ENCODE measurements around the gene SIGLEC8. TPM values are rescaled to one million over a fixed set of nuclear protein-coding genes. Genes with fewer than 3 reads are reported as not detected.

SIGLEC8 gene
- total and polyA plus RNA-seq, 9 of the 15 experiments (the other 6 are each of a cell fraction or from before 2014, with no cell fraction given), result 0.04 to 0.65 (median 0.39) TPM

DNA sequence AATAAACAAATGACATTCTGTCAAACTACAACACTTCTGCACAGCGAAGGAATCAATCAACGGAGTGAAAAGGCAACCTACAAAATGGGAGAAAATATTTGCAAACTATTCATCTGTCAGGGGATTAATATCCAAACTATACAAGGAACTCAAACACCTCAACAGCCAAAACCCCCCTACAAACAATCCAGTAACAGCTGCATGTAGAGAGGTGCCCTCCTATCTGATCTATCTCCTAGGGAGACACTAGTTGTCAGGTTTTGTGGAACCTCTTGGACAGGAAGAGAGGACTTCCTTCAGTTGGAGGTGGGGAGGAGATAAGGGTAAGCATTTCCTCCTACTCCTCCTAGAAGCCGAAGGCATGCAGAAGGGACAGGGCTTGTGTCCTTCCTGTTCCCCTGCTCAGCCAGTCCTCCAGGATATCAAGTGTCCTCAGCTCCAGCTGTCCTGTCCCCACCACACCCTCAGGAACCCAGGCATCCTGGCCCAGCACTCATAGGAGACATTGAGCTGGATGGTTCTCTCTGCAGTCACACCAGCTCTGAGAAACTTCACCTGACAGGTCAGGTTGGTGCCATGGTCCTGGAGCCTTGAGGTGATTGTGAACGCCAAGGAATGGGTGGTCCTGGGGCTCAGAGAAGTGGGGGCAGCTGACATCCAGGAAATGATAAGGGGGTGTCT, 9.8 kb upstream of the SIGLEC8 start (continued):
- TF ChIP-seq, protein P1, sequence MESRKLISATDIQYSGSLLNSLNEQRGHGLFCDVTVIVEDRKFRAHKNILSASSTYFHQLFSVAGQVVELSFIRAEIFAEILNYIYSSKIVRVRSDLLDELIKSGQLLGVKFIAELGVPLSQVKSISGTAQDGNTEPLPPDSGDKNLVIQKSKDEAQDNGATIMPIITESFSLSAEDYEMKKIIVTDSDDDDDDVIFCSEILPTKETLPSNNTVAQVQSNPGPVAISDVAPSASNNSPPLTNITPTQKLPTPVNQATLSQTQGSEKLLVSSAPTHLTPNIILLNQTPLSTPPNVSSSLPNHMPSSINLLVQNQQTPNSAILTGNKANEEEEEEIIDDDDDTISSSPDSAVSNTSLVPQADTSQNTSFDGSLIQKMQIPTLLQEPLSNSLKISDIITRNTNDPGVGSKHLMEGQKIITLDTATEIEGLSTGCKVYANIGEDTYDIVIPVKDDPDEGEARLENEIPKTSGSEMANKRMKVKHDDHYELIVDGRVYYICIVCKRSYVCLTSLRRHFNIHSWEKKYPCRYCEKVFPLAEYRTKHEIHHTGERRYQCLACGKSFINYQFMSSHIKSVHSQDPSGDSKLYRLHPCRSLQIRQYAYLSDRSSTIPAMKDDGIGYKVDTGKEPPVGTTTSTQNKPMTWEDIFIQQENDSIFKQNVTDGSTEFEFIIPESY (CRISPR knock-in tag; IDR thresholded peaks at IDR 0.05), result no peak
- TF ChIP-seq IRF9 (tag; IDR thresholded peaks at IDR 0.05) (no peak), WHSC1 (IDR thresholded peaks at IDR 0.05; ENCODE audit: low read length) (no peak), PTRF (tag; IDR thresholded peaks at IDR 0.05) (no peak), DACH1 (IDR thresholded peaks at IDR 0.05; ENCODE audit: partially characterized antibody) (peak; percentile 63), BRD9 (IDR thresholded peaks at IDR 0.05; ENCODE audit: low read depth, partially characterized antibody) (peak; percentile 79), ZBTB8A (IDR thresholded peaks at IDR 0.05; ENCODE audit: partially characterized antibody) (no peak), USF1 (CRISPR knock-in tag; IDR thresholded peaks at IDR 0.05) (no peak), NR2C1 (IDR thresholded peaks at IDR 0.05) (peak; percentile 62), NR2C1 (tag; IDR thresholded peaks at IDR 0.05) (no peak), MCM2 (IDR thresholded peaks at IDR 0.05; ENCODE audit: low read depth) (no peak), PRPF4 (IDR thresholded peaks at IDR 0.05; ENCODE audit: insufficient read depth, low read depth, low read length, poor library complexity, severe bottlenecking) (no peak), ATF1 (CRISPR knock-in tag; IDR thresholded peaks at IDR 0.05) (no peak), ATF1 (tag; IDR thresholded peaks at IDR 0.05) (peak; percentile 40)
- TF ChIP-seq, protein P2, sequence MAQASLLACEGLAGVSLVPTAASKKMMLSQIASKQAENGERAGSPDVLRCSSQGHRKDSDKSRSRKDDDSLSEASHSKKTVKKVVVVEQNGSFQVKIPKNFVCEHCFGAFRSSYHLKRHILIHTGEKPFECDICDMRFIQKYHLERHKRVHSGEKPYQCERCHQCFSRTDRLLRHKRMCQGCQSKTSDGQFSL (CRISPR knock-in tag; IDR thresholded peaks at IDR 0.05), result no peak
- TF ChIP-seq, protein P2 (tag; IDR thresholded peaks at IDR 0.05), result 0 out of 4 replicates have a peak, but pooled peaks of 1 of the 2 experiments have one; percentile 23
- TF ChIP-seq, protein P3, sequence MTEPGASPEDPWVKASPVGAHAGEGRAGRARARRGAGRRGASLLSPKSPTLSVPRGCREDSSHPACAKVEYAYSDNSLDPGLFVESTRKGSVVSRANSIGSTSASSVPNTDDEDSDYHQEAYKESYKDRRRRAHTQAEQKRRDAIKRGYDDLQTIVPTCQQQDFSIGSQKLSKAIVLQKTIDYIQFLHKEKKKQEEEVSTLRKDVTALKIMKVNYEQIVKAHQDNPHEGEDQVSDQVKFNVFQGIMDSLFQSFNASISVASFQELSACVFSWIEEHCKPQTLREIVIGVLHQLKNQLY (CRISPR knock-in tag; conservative IDR thresholded peaks at IDR 0.05), result no peak
- TF ChIP-seq, protein P4, sequence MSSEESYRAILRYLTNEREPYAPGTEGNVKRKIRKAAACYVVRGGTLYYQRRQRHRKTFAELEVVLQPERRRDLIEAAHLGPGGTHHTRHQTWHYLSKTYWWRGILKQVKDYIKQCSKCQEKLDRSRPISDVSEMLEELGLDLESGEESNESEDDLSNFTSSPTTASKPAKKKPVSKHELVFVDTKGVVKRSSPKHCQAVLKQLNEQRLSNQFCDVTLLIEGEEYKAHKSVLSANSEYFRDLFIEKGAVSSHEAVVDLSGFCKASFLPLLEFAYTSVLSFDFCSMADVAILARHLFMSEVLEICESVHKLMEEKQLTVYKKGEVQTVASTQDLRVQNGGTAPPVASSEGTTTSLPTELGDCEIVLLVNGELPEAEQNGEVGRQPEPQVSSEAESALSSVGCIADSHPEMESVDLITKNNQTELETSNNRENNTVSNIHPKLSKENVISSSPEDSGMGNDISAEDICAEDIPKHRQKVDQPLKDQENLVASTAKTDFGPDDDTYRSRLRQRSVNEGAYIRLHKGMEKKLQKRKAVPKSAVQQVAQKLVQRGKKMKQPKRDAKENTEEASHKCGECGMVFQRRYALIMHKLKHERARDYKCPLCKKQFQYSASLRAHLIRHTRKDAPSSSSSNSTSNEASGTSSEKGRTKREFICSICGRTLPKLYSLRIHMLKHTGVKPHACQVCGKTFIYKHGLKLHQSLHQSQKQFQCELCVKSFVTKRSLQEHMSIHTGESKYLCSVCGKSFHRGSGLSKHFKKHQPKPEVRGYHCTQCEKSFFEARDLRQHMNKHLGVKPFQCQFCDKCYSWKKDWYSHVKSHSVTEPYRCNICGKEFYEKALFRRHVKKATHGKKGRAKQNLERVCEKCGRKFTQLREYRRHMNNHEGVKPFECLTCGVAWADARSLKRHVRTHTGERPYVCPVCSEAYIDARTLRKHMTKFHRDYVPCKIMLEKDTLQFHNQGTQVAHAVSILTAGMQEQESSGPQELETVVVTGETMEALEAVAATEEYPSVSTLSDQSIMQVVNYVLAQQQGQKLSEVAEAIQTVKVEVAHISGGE (CRISPR knock-in tag; IDR thresholded peaks at IDR 0.05), result peak in 2 of 3 experiments; percentile 63 to 93; a peak in 4 of 6 replicates

Data from K562 (cell line).